Ramos (cell line): ENCODE measurements around the gene DNAJC11.

Source experiments
- in situ Hi-C: fragments of 300-500 bp; cut with MboI; formaldehyde crosslinking; loops from one replicate; pipeline ENCODE4 v1.14.3; 2022; ENCODE audit warnings: low sequenced_read_pairs; ENCODE audit not compliant: unreplicated experiment

The DNAJC11 gene

GRCh38 chr1:6630027-6630426 is 71.6 kb downstream of the DNAJC11 start:
- in situ Hi-C loops: loop anchor here (25.0 kb wide), 1 partner anchor 143 kb away; the partner anchor contains the start of gene PLEKHG5

GRCh38 chr1:6628971-6629479 is 72.6 kb downstream of the DNAJC11 start:
- in situ Hi-C loops: loop anchor here (25.0 kb wide), 1 partner anchor 142 kb away; the partner anchor contains the start of gene PLEKHG5

GRCh38 chr1:6627841-6628545 is 73.6 kb downstream of the DNAJC11 start:
- in situ Hi-C loops: loop anchor here (25.0 kb wide), 1 partner anchor 141 kb away; the partner anchor contains the start of gene PLEKHG5

- in situ Hi-C loops: loop anchor here (25.0 kb wide), 1 partner anchor 140 kb away; the partner anchor contains the start of gene PLEKHG5
Measured at GRCh38 chr1:6627031-6627430, 74.6 kb downstream of the DNAJC11 start.

- in situ Hi-C loops: loop anchor here (25.0 kb wide), 1 partner anchor 138 kb away; the partner anchor contains the start of gene PLEKHG5
Measured at GRCh38 chr1:6625584-6626149, 75.9 kb downstream of the DNAJC11 start.

- in situ Hi-C loops: loop anchor here (25.0 kb wide), 1 partner anchor 138 kb away; the partner anchor contains the start of gene PLEKHG5
Measured at GRCh38 chr1:6624710-6625583, 76.7 kb downstream of the DNAJC11 start, which contains the start of gene THAP3. Gene THAP3 (plus strand): TSS chr1:6624868. CDS start chr1:6625219, 351 bp downstream.

GRCh38 chr1:6623269-6623965 is 78.2 kb downstream of the DNAJC11 start:
- in situ Hi-C loops: no loop called here

- in situ Hi-C loops: no loop called here
Measured at GRCh38 chr1:6622396-6623152, 79.0 kb downstream of the DNAJC11 start.

- in situ Hi-C loops: no loop called here
Measured at GRCh38 chr1:6621429-6622391, 79.9 kb downstream of the DNAJC11 start.

GRCh38 chr1:6619045-6619444 is 82.6 kb downstream of the DNAJC11 start:
- in situ Hi-C loops: no loop called here

GRCh38 chr1:6614929-6615785 is 86.5 kb downstream of the DNAJC11 start:
- in situ Hi-C loops: no loop called here

- in situ Hi-C loops: no loop called here
Measured at GRCh38 chr1:6614019-6614928, 87.3 kb downstream of the DNAJC11 start.

GRCh38 chr1:6613361-6614018 is 88.1 kb downstream of the DNAJC11 start, which contains the start of gene PHF13:
Gene PHF13 (plus strand): TSS chr1:6613731. CDS start chr1:6614067, 336 bp downstream.
- in situ Hi-C loops: no loop called here

GRCh38 chr1:6612641-6613360 is 88.8 kb downstream of the DNAJC11 start:
- in situ Hi-C loops: no loop called here
